ENCODE measurements around the gene PLCB3. TPM values are rescaled to one million over a fixed set of nuclear protein-coding genes. Genes with fewer than 3 reads are reported as not detected.

PLCB3 gene
- total RNA-seq, 6 donors from 2014 or later, result 19.5 to 55.5 (median 30.3) TPM

- DNase-seq (peak in 1 of 2 donors; percentile 68), ATAC-seq (ENCODE audit: low FRiP score in 2 of 2) (no peak)
- H3K4me1 ChIP-seq, result peaks cover 24 to 46% (median 36%) of the 10 kb centered on the region in 4 donors
- no peak for TF ChIP-seq CTCF (IDR thresholded peaks at IDR 0.05)
- no peak for TF ChIP-seq POLR2A (IDR thresholded peaks at IDR 0.05)
- TF ChIP-seq EP300 (IDR thresholded peaks at IDR 0.05), result no peak
- no peak for TF ChIP-seq POLR2AphosphoS5 (IDR thresholded peaks at IDR 0.05)
- H3K9me3 ChIP-seq, result no peaks in the 10 kb centered on the region
- H3K36me3 ChIP-seq, result peaks cover 20 to 58% (median 43%) of the 10 kb centered on the region in 4 donors
- H3K4me3 ChIP-seq, result no peak overlapping the region
- H3K27me3 ChIP-seq, result no peaks in the 10 kb centered on the region
- H3K27ac ChIP-seq, result peak overlapping the region in 1 of 4 donors; percentile 93
- 89 to 91% methylated on average over 16 of the region's 16 CpGs for WGBS, 2 donors
Measured at GRCh38 chr11:64204080-64204440, 47.3 kb upstream of the PLCB3 start.

DNA sequence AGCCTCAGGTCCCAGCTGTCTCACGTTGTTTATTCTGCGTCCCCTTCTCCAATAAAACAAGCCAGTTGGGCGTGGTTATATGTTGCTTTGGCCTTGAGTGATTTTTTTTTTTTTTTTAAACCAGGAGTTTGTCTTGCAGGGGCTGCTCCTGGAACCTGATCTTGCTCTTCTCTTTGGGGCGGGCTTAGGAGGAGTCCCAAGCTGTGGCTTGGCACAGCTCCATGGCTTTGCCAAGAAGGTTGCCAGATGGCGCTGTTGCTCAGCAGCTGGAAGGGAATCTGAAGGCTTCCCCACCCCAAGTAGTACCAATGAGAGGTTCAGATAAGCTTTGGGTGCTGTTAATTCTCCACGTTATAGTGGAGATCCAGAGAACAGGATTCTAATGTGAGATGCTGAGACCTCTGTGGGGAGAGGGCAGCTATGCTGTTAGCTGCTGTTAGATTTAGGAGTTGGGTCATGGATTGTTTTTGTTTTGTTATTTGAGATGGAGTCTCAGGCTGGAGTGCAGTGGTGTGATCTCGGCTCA is 46.8 kb upstream of the PLCB3 start:
- Histone ChIP-seq H3K4me1 (peaks cover 24 to 47% (median 36%) of the 10 kb centered on the region in 4 donors), H3K36me3 (peaks cover 20 to 54% (median 41%) of the 10 kb centered on the region in 4 donors)
- WGBS, 2 donors, result 31 to 36% methylated on average over 7 of the region's 7 CpGs

GRCh38 chr11:64206457-64207255 is 44.7 kb upstream of the PLCB3 start, which contains the start of gene FERMT3:
FERMT3 (plus strand) TSS chr11:64206721; CDS start chr11:64207365, 644 bp downstream.
- peaks cover 9 to 46% (median 38%) of the 10 kb centered on the region in 4 donors for H3K36me3 ChIP-seq
- peak within 1 kb of the TSS; percentile 86 to 94 (median 90) for H3K27ac ChIP-seq
- 50 to 56% methylated on average over 2 to 27 of the region's 27 CpGs for WGBS, 2 donors
- peak; percentile 60 to 65 for ATAC-seq (ENCODE audit: low FRiP score in 2 of 2)
- peaks cover 24 to 47% (median 36%) of the 10 kb centered on the region in 4 donors for H3K4me1 ChIP-seq
- no peaks in the 10 kb centered on the region for H3K27me3 ChIP-seq
- H3K9me3 ChIP-seq, result no peaks in the 10 kb centered on the region
- H3K4me3 ChIP-seq, result peak within 1 kb of the TSS; percentile 37 to 62 (median 50)
- no peak for TF ChIP-seq CTCF (IDR thresholded peaks at IDR 0.05)
- peak in 1 of 2 donors; percentile 68 for TF ChIP-seq POLR2AphosphoS5 (IDR thresholded peaks at IDR 0.05)
- TF ChIP-seq POLR2A (IDR thresholded peaks at IDR 0.05), result peak in 1 of 4 donors; percentile 74
- TF ChIP-seq EP300 (IDR thresholded peaks at IDR 0.05), result no peak
- DNase-seq, result peak; percentile 89

More for the DNA sequence above, 46.8 kb upstream of the PLCB3 start:
- no peaks in the 10 kb centered on the region for H3K27me3 ChIP-seq
- TF ChIP-seq EP300 (IDR thresholded peaks at IDR 0.05) (no peak), CTCF (IDR thresholded peaks at IDR 0.05) (peak; percentile 66 to 88 (median 71)), POLR2AphosphoS5 (IDR thresholded peaks at IDR 0.05) (peak; percentile 56 to 64), POLR2A (IDR thresholded peaks at IDR 0.05) (no peak)
- DNase-seq, result peak in 1 of 2 donors; percentile 95
- H3K4me3 ChIP-seq, result no peak overlapping the region
- peak overlapping the region in 2 of 4 donors; percentile 93 to 94 for H3K27ac ChIP-seq
- peak; percentile 69 to 74 for ATAC-seq (ENCODE audit: low FRiP score in 2 of 2)
- no peaks in the 10 kb centered on the region for H3K9me3 ChIP-seq

- Histone ChIP-seq H3K27me3 (no peaks in the 10 kb centered on the region), H3K36me3 (peaks cover 9 to 46% (median 37%) of the 10 kb centered on the region in 4 donors), H3K9me3 (no peaks in the 10 kb centered on the region), H3K27ac (peak overlapping the region; percentile 86 to 94 (median 90)), H3K4me1 (peaks cover 24 to 47% (median 36%) of the 10 kb centered on the region in 4 donors), H3K4me3 (peak overlapping the region; percentile 37 to 62 (median 50))
- ATAC-seq (ENCODE audit: low FRiP score in 2 of 2) (peak; percentile 64 to 82), DNase-seq (peak; percentile 80 to 87)
- 26 to 34% methylated on average over 18 to 21 of the region's 30 CpGs for WGBS, 2 donors
- TF ChIP-seq CTCF (IDR thresholded peaks at IDR 0.05) (no peak), EP300 (IDR thresholded peaks at IDR 0.05) (no peak), POLR2AphosphoS5 (IDR thresholded peaks at IDR 0.05) (peak; percentile 63 to 70), POLR2A (IDR thresholded peaks at IDR 0.05) (peak in 2 of 4 donors; percentile 32 to 75)
Measured at GRCh38 chr11:64207256-64208085, 43.9 kb upstream of the PLCB3 start.

Data from upper lobe of left lung (tissue), 6 donors.